HepG2 (cell line): Measurements from ENCODE around the gene ITGB1.

Source experiments
- ARNT ChIP-seq: fragments of 450-650 bp; IDR thresholded peaks from 2 replicates; pipeline ENCODE4 v1.6.1; 2017
- CTCF ChIP-seq: sonication (generic); formaldehyde crosslinking; IDR thresholded peaks from 2 replicates; pipeline ENCODE4 v1.5.0; 2020; ENCODE audit warnings: mild to moderate bottlenecking, missing genetic modification reagents, moderate library complexity
- HNF4A ChIP-seq: sonication (generic); formaldehyde crosslinking; IDR thresholded peaks from 2 replicates; pipeline ENCODE4 v1.4.0; 2020; ENCODE audit warnings: missing genetic modification reagents
- POLR2G ChIP-seq: fragments of 200-400 bp; formaldehyde crosslinking; IDR thresholded peaks from 2 replicates; pipeline ENCODE4 v1.6.1; 2018; ENCODE audit warnings: mild to moderate bottlenecking, low read depth, low read length, moderate library complexity
- RAD51 ChIP-seq: fragments of 450-650 bp; IDR thresholded peaks from 2 replicates; pipeline ENCODE4 v1.6.1; 2016; ENCODE audit warnings: borderline replicate concordance
- RBAK ChIP-seq: sonication (generic); formaldehyde crosslinking; IDR thresholded peaks from 2 replicates; pipeline ENCODE4 v1.5.1; 2020; ENCODE audit warnings: mild to moderate bottlenecking, missing genetic modification reagents
- THAP8 ChIP-seq: sonication (generic); formaldehyde crosslinking; IDR thresholded peaks from 2 replicates; pipeline ENCODE4 v1.5.1; 2020; ENCODE audit warnings: missing genetic modification reagents, mild to moderate bottlenecking, borderline replicate concordance
- USF2 ChIP-seq, 2 experiments: sonication (generic) in 1 of 2; formaldehyde crosslinking in 1 of 2; IDR thresholded peaks; 2 replicates each; pipeline versions ENCODE4 v1.5.1 to v1.6.1; 2011 to 2020; ENCODE audit warnings: borderline replicate concordance in 1 of 2, low read depth in 1 of 2, low read length in 1 of 2, mild to moderate bottlenecking in 1 of 2, missing genetic modification reagents in 1 of 2, moderate library complexity in 1 of 2
- TF ChIP-seq, protein P1 (sequence below): IDR thresholded peaks from 2 replicates; pipeline ENCODE4 v1.6.1; 2016; ENCODE audit warnings: missing compliant biosample characterization, missing genetic modification reagents, borderline replicate concordance

GRCh38 chr10:32927750-32928149, 30.3 kb downstream of the ITGB1 start:
- TF ChIP-seq THAP8 (CRISPR knock-in tag) (no peak), HNF4A (CRISPR knock-in tag) (no peak), CTCF (CRISPR knock-in tag) (no peak), USF2 (IDR thresholded peaks at IDR 0.05; ENCODE audit: low read depth, low read length) (no peak), USF2 (CRISPR knock-in tag; IDR thresholded peaks at IDR 0.05; ENCODE audit: borderline replicate concordance) (no peak), POLR2G (no peak), RAD51 (no peak), RBAK (no peak), ARNT (no peak)
- TF ChIP-seq, protein P1, sequence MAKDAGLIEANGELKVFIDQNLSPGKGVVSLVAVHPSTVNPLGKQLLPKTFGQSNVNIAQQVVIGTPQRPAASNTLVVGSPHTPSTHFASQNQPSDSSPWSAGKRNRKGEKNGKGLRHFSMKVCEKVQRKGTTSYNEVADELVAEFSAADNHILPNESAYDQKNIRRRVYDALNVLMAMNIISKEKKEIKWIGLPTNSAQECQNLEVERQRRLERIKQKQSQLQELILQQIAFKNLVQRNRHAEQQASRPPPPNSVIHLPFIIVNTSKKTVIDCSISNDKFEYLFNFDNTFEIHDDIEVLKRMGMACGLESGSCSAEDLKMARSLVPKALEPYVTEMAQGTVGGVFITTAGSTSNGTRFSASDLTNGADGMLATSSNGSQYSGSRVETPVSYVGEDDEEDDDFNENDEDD (CRISPR knock-in tag): no peak
